ENCODE measurements around the gene PRG2. TPM values are rescaled to one million over a fixed set of nuclear protein-coding genes. Genes with fewer than 3 reads are reported as not detected.
A peak's percentile ranks its signal among the peaks of the same experiment; 100 is the strongest.

The PRG2 gene
- under 1 TPM in 1 of 3 donors, not detected in 2; 0.19 TPM for polyA plus RNA-seq

DNA sequence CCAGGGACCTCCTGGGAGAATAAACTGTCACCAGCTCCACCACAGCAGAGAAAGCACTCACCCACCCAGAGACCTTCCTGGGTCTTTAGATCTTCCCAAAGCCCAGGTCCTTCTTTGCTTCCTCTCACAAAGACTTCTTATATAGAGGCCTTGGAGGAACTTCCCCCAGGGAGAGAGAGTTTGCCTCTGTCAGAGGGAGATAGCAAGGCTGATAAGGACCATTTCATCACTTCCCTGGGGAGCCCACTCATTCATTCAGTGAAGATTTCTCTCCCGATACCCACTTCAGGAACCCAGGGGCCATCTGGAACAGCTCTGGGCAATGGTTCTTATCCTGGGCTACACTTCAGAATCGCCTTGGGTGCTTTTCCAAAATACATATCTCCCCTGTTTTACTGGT lies at the start of gene PRG2:
PRG2 (minus strand) TSS at position 116 of the 400 bp plus-strand sequence. CDS start 706 bp downstream, outside the sequence.
- Mint-ChIP-seq H3K4me1 (no peaks in the 10 kb centered on the region), H3K9me3 (peaks cover 0 to 1% (median 0%) of the 10 kb centered on the region in 6 donors), H3K27me3 (ENCODE audit: low read depth in 3 of 3) (peaks cover 4 to 5% (median 4%) of the 10 kb centered on the region in 3 donors), H3K36me3 (no peaks in the 10 kb centered on the region), H3K4me3 (no peak within 1 kb of the TSS), H3K27ac (no peak within 1 kb of the TSS)
- DNase-seq, result no peak

DNA sequence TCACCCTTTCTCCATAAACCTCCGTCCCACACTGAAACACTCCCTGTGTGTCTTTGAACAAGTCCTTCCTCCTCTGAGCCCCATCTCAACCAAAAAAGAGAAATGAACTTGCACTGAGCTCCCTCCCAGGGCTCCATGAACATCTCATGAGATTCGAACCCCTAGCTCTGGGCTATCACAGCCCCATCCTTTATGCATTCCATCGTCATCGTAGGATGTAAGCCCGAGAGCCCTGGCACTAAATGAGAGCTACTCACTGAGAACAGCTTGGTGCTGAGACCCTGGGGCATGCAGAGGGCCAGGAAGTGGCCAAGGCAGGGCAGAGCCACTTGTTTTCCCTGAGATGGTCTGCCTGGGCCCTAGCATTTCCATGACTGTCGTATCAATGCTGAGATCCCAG lies 49.3 kb upstream of the PRG2 start:
- peaks cover 0 to 5% (median 2%) of the 10 kb centered on the region in 3 donors for H3K27me3 Mint-ChIP-seq (ENCODE audit: low read depth in 3 of 3)
- H3K9me3 Mint-ChIP-seq, result peaks cover 0 to under 1% (median 0%) of the 10 kb centered on the region in 6 donors
- no peaks in the 10 kb centered on the region for H3K36me3 Mint-ChIP-seq

DNA sequence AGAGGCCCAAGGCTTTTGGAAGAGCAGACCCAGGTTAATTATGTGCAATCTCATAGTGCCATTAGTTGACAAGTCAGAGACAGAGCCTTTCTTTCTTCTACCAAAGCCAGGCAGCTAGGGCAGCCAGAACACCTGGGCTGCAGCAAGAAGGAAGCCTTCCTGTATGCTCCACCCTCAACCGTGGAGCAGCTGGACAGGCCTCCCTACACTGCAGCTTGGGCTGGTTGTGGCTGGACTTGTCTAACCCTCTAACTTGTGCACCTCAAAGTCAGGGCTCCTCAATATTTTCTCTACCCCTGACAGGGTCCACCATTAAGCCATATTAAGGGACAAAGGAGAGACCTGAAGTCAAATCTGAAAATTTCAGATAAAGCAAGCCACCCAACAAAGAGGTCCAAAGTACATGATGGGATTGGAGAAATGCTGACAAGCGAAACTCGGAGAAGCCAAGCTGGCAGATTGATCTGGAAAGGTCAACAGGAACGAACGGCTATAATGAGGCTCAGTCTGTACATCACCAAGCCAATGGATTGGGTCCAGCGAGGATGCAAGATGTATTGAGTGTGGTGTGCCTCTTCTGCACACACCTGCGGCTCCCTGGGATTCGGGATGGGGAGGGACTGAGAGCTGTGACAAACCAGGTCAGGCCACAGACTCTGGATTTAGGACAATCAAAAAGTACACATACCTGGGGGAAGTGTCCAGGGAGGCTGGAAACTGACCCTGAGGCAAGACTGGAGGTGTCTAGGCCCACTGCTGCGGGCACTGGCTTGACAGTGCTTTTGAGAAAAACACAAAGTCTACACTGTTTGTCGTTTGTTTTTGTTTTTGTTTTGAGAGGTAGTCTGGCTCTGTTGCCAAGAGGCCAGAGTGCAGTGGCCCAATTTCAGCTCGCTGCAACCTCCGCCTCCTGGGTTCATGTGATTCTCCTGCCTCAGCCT lies 48.2 kb upstream of the PRG2 start:
- Mint-ChIP-seq H3K4me1 (no peaks in the 10 kb centered on the region), H3K4me3 (no peak overlapping the region), H3K27me3 (ENCODE audit: low read depth in 3 of 3) (peaks cover 0 to 4% (median 2%) of the 10 kb centered on the region in 3 donors), H3K36me3 (no peaks in the 10 kb centered on the region), H3K9me3 (no peaks in the 10 kb centered on the region), H3K27ac (no peak overlapping the region)
- no peak for DNase-seq

More for the DNA sequence above, 49.3 kb upstream of the PRG2 start:
- DNase-seq, result no peak
- Mint-ChIP-seq H3K4me3 (no peak overlapping the region), H3K4me1 (no peaks in the 10 kb centered on the region), H3K27ac (no peak overlapping the region)

- Mint-ChIP-seq H3K9me3 (no peaks in the 10 kb centered on the region), H3K4me3 (no peak overlapping the region), H3K27me3 (ENCODE audit: low read depth in 3 of 3) (peaks cover 0 to 2% (median 2%) of the 10 kb centered on the region in 3 donors), H3K4me1 (peaks cover 10 to 19% of the 10 kb centered on the region in 2 donors), H3K27ac (no peak overlapping the region), H3K36me3 (no peaks in the 10 kb centered on the region)
- DNase-seq, result no peak
Observed at GRCh38 chr11:57436031-57436430, 45.6 kb upstream of the PRG2 start.

DNA sequence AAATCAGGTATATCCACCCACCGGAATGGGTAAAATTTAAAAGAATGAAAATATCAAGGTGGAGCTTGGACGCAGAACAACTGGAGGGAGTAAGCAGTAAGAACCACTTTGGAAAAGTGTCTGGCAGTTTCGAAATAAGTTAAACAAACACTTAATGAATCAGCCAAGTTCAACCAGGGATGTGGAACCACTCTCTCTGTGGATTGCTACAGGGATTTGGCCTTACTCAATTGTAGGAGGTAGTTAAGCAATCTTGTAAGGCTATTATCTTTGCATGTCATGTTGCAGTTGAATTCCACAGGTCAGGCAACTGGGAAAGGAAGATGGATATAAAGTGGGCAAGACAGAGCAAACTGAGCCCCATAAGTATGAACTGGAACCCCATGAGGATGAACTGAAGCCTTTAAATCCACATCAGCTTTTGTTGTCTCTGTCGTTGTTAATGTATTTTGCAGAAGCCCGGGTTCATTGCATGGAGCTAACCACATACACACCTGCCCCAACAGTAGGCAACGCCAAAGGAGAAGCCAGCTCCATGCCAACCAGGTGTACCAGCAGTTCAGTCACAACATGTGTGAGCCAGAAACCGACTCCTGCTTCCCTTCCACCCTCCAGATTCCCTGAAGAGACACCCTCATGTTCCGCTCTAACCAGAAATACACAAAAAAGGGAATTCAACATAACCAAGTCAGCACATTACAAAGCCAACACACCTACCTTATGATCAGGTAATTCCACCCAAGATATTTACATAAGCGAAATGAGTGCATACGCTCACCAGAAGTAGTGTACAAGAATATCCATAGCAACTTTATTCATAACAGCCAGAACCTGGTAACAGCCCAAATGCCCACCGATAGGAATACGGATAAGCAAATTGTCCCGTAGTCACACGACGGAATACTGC lies 44.4 kb upstream of the PRG2 start:
- Mint-ChIP-seq H3K27me3 (ENCODE audit: low read depth in 3 of 3) (no peaks in the 10 kb centered on the region), H3K4me3 (no peak overlapping the region), H3K4me1 (peaks cover 10 to 19% of the 10 kb centered on the region in 2 donors), H3K27ac (no peak overlapping the region), H3K9me3 (no peaks in the 10 kb centered on the region), H3K36me3 (no peaks in the 10 kb centered on the region)
- no peak for DNase-seq

- Mint-ChIP-seq H3K27ac (peak overlapping the region in 2 of 6 donors; percentile 8 to 35), H3K27me3 (ENCODE audit: low read depth in 3 of 3) (no peaks in the 10 kb centered on the region), H3K4me3 (no peak overlapping the region), H3K36me3 (no peaks in the 10 kb centered on the region), H3K9me3 (no peaks in the 10 kb centered on the region), H3K4me1 (peaks cover 10 to 22% of the 10 kb centered on the region in 2 donors)
- no peak for DNase-seq
Observed at GRCh38 chr11:57432714-57433163, 42.3 kb upstream of the PRG2 start.

DNA sequence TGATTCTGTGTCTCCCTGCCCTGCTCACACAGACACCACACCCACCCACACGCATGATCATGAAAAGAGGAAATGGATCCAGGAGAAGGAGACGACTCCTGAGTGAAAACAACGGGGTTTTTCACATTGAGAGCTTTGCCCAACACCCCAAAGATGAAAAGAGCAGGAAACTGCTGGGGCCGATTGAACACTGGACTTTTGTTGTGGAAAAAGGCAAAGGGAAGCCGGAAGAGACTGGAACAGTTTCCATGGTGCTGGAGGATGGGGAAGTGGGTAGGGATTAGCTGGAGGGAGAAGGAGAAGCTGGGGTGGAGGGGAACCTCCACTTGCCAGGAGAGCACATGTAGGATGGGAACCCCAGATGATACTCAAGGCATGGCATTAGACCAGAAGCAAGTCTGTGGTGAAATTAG lies 41.7 kb upstream of the PRG2 start:
- peaks cover 15 to 28% of the 10 kb centered on the region in 2 donors for H3K4me1 Mint-ChIP-seq
- no peak overlapping the region for H3K27ac Mint-ChIP-seq
- peaks cover 0 to 1% (median 0%) of the 10 kb centered on the region in 3 donors for H3K27me3 Mint-ChIP-seq (ENCODE audit: low read depth in 3 of 3)
- DNase-seq, result no peak
- no peaks in the 10 kb centered on the region for H3K36me3 Mint-ChIP-seq
- no peak overlapping the region for H3K4me3 Mint-ChIP-seq
- peaks cover 0 to 2% (median 0%) of the 10 kb centered on the region in 6 donors for H3K9me3 Mint-ChIP-seq

DNA sequence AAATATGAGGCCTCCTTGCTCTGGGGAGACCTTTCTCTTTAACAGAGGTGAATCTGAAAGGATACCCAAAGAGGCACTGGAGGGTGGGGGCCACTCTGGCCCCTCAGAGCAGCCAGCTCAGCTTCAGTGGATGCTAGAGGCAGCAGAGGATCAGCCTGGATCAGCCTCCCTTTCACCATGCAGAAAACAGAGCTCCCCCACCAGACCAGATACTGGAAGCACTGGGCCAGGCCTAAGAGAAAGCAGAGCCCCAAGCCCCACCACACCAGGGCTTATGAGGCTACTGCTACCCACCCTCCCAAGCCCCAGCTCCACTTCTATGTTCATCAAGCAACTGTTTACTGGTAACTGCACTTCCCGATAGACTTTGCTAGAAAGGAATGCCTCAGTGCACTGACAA lies 40.5 kb upstream of the PRG2 start:
- Mint-ChIP-seq H3K27ac (peak overlapping the region in 3 of 6 donors; percentile 33 to 76 (median 74)), H3K9me3 (peaks cover 0 to 2% (median 0%) of the 10 kb centered on the region in 6 donors)
- DNase-seq, result no peak

DNA sequence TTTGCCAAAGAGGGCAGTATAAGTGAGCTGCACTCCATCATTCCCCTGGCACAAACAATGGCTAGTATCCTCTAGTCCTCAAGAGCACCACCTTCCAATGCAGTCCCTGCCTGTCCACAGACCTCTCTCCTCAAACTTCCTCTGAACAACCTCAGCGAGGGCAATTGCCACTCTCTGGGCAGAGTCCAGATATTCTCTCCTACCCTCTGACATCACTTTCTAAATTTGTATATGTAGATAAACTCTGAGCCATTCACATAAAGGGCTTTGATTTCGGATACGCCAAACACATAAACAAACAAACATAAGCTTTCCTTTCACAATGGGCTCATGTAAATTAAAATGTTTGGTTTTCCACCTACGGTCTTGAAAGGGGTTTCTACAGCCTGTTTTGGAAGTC lies 39.5 kb upstream of the PRG2 start:
- H3K9me3 Mint-ChIP-seq, result peaks cover 0 to 2% (median 0%) of the 10 kb centered on the region in 6 donors
- H3K4me3 Mint-ChIP-seq, result no peak overlapping the region
- peaks cover 2 to 3% (median 2%) of the 10 kb centered on the region in 3 donors for H3K27me3 Mint-ChIP-seq (ENCODE audit: low read depth in 3 of 3)
- H3K4me1 Mint-ChIP-seq, result peaks cover 35 to 50% of the 10 kb centered on the region in 2 donors
- H3K27ac Mint-ChIP-seq, result no peak overlapping the region
- no peaks in the 10 kb centered on the region for H3K36me3 Mint-ChIP-seq
- DNase-seq, result no peak

More for the DNA sequence above, 40.5 kb upstream of the PRG2 start:
- Mint-ChIP-seq H3K4me1 (peaks cover 25 to 40% of the 10 kb centered on the region in 2 donors), H3K27me3 (ENCODE audit: low read depth in 3 of 3) (peaks cover 0 to 3% (median 0%) of the 10 kb centered on the region in 3 donors), H3K36me3 (no peaks in the 10 kb centered on the region), H3K4me3 (no peak overlapping the region)

DNA sequence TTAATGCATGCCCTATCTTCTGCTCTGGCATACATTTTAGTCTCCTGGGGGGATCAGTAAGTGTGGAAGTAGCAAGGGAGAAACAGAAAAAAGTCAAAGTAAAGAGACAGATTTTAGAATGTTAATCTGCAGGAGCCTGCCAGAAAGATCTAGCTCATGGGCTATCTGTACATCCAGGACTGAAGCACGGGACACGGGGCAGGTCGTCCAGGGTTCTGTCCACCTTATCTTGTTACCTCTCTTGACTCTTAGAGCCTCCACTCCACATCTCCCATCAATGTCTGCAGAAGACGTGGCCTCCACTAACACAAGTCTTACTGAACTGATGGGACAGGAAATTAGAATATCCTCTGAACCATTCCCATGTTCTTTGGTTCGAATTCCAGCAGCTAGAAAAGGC lies 38.2 kb upstream of the PRG2 start:
- DNase-seq, result no peak
- peaks cover 48 to 63% of the 10 kb centered on the region in 2 donors for H3K4me1 Mint-ChIP-seq
- no peak overlapping the region for H3K4me3 Mint-ChIP-seq
- peaks cover 0 to 2% (median 0%) of the 10 kb centered on the region in 6 donors for H3K9me3 Mint-ChIP-seq
- peak overlapping the region in 1 of 6 donors; percentile 0 for H3K27ac Mint-ChIP-seq
- H3K36me3 Mint-ChIP-seq, result peaks cover 0 to 2% (median 0%) of the 10 kb centered on the region in 3 donors
- peaks cover 2 to 6% (median 2%) of the 10 kb centered on the region in 3 donors for H3K27me3 Mint-ChIP-seq (ENCODE audit: low read depth in 3 of 3)

DNA sequence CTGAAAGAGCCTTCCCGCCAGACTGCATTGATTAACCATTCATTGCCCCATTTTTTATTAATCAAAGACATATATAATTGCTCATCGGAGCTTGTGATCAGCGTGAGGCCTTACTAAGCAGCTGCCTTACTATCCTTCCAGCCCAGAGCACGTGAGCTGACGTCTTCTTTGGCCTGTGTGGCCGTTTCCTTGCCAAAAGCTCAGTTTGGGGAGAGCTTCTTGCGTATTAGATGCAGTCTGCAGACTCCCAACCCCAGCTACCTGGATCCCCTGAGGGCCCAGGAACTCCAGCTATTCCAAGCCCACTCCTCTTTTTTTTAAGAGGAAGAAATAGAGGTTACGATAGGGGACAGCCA lies 37.3 kb upstream of the PRG2 start:
- H3K4me1 Mint-ChIP-seq, result peaks cover 52 to 63% of the 10 kb centered on the region in 2 donors
- H3K9me3 Mint-ChIP-seq, result peaks cover 0 to 2% (median 0%) of the 10 kb centered on the region in 6 donors
- peak overlapping the region; percentile 81 to 94 (median 85) for H3K4me3 Mint-ChIP-seq

DNA sequence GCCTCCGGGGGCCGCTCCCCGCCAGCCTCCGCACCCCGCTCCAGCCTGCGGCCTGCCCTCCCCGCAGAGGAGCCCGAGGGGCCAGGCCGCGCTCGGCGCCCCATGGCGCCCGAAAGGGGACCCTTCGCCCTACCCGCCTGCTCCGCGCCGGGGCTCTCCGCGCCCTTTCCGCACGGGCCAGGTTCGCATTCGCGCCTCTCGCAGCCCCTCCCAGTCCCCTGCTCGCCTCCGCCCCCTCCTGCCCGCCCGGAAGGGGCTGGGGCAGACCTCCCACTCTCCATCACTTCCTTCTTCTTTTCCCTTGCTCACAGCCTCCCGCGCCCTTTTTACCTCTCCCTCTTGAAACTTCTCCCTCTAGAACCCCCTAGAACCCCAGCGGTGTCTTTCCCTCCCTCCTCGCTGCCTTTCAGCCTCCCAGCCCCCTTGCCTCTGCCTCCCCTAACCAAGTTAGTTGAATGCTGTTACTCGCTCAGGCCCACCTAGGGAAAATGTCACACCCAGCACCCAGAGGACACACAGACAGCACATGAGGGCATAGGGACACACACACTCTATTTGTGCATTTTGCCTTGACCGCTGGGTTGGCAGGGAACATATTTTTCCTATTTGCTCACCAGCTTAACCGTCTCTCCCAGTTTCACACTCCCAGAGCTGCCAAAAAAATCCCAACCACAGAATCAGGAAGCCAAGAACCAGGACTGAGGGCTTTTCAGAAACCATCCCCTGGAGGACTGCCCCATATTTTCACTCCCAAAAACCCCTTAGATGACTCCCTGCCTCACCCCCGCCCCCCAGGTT lies 36.7 kb upstream of the PRG2 start, which contains the start of gene SLC43A3:
SLC43A3 (minus strand) TSS at position 193 of the 798 bp plus-strand sequence. CDS start 949 bp downstream, outside the sequence.
- peak; percentile 49 to 53 (median 52) for DNase-seq
- H3K36me3 Mint-ChIP-seq, result peaks cover 0 to 3% (median 0%) of the 10 kb centered on the region in 3 donors
- H3K27ac Mint-ChIP-seq, result peak within 1 kb of the TSS; percentile 60 to 91 (median 88)
- peak within 1 kb of the TSS; percentile 81 to 94 (median 85) for H3K4me3 Mint-ChIP-seq
- H3K9me3 Mint-ChIP-seq, result peaks cover 0 to 2% (median 0%) of the 10 kb centered on the region in 6 donors
- H3K27me3 Mint-ChIP-seq (ENCODE audit: low read depth in 3 of 3), result peaks cover 2 to 10% (median 2%) of the 10 kb centered on the region in 3 donors
- peaks cover 52 to 63% of the 10 kb centered on the region in 2 donors for H3K4me1 Mint-ChIP-seq

More for the DNA sequence above, 37.3 kb upstream of the PRG2 start:
- H3K36me3 Mint-ChIP-seq, result peaks cover 0 to 3% (median 0%) of the 10 kb centered on the region in 3 donors
- DNase-seq, result no peak
- peak overlapping the region in 4 of 6 donors; percentile 76 to 91 (median 88) for H3K27ac Mint-ChIP-seq
- H3K27me3 Mint-ChIP-seq (ENCODE audit: low read depth in 3 of 3), result peaks cover 2 to 6% (median 2%) of the 10 kb centered on the region in 3 donors

Measured in immature natural killer cell (primary cell).